Astrocyte (in vitro differentiated cells and primary cell): ENCODE data around the gene PRDM12.

Experiments used
- CTCF ChIP-seq: IDR thresholded peaks from 2 replicates; pipeline ENCODE4 v1.5.1; 2011; ENCODE audit warnings: low read depth, mild to moderate bottlenecking, inconsistent platforms, low read length, moderate library complexity; ENCODE audit not compliant: insufficient read depth
- EZH2 ChIP-seq: IDR thresholded peaks from 2 replicates; pipeline ENCODE4 v1.6.1; 2012; ENCODE audit warnings: mild to moderate bottlenecking, low read length, inconsistent platforms; ENCODE audit not compliant: insufficient read depth

GRCh38 chr9:130672466-130672865 lies 8.1 kb downstream of the PRDM12 start:
- no peak for TF ChIP-seq EZH2
- TF ChIP-seq CTCF, result no peak
